Measurements from ENCODE around the gene ACSF2. TPM values are rescaled to one million over a fixed set of nuclear protein-coding genes. Genes with fewer than 3 reads are reported as not detected.

ACSF2 gene
- total RNA-seq, 1 experiment from 2014 or later = 161 TPM

DNA sequence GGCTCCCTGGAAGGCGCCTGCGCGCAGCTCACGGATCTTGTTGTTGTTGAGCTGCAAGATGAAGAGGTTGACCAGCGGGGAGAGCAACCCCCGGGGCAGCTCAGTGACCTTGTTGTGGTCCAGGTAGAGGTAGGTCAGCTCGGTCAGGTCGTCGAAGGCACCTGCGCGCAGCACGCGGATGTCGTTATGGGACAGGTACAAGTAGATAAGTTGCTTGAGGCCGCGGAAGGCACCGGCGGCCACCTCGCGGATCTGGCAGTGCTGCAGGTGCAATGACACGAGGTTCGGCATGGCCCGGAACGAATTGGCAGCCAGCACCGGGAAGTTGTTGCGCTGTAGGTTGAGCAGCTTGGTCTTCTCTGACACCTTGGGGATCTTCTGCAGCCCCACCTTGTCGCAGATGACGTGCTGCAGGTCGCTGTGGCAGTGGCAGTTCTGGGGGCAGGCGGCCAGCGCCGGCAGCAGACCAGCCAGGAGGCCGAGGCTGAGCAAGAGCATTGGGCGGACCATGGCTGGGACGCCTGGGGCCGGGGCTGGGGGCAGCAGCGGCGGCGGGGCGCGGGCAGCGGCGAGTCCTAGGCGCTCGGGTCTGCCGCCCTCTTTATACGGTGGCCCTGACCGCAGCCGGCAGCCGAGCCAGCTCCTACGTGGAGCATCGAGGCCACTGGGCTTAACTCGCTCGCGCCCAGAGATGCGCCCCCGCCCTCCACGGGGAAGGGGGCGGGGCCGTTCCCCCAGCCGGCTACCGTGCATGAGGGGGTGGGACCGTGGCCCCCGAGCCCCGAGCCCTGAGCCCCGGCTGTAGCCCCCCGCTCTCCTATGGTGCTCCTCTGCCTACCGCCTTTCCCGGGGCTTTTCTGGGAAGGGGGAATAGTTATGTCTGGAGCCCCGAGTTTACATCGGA, 42.5 kb downstream of the ACSF2 start, which contains the start of gene CHAD:
Gene CHAD, minus strand, starts transcription at position 577 of the 904 bp plus-strand sequence. Its CDS starts 67 bp downstream, at position 510.
- POLR2A ChIA-PET = interaction anchor here (0.6 kb wide), 3 partner anchors 10 to 105 kb away, joined by 3 to 5 read pairs (median 3); no protein-coding TSS in a partner anchor
- H3K27ac Mint-ChIP-seq (ENCODE audit: unreplicated experiment) = no peak within 1 kb of the TSS

GRCh38 chr17:50469208-50469605, 43.2 kb downstream of the ACSF2 start:
- ChIA-PET CTCF (interaction anchor here (0.6 kb wide), 1 partner anchor 1543 kb away, joined by 5 read pairs; no protein-coding TSS in a partner anchor), POLR2A (no interaction called here)
- Mint-ChIP-seq H3K4me3 (ENCODE audit: unreplicated experiment) (no peak overlapping the region), H3K27me3 (ENCODE audit: insufficient read depth, unreplicated experiment) (no peaks in the 10 kb centered on the region), H3K4me1 (ENCODE audit: low read depth, unreplicated experiment) (no peaks in the 10 kb centered on the region), H3K27ac (ENCODE audit: unreplicated experiment) (no peak overlapping the region), H3K36me3 (ENCODE audit: insufficient read depth, unreplicated experiment) (peaks cover 19% of the 10 kb centered on the region), H3K9me3 (ENCODE audit: unreplicated experiment) (no peaks in the 10 kb centered on the region)
- no TSS peak for BruUV-seq (replicated peaks)
- Histone ChIP-seq H3K9me3 (no peaks in the 10 kb centered on the region), H3K4me1 (no peaks in the 10 kb centered on the region), H3K36me3 (ENCODE audit: control insufficient read depth, insufficient read depth, low read length) (peaks cover 3% of the 10 kb centered on the region; the same call in 1 of the 2 replicates), H3K4me3 (ENCODE audit: low read depth, low read length) (no peak overlapping the region), H3K27me3 (replicated peaks; ENCODE audit: control insufficient read depth, insufficient read depth, low read length) (no peaks in the 10 kb centered on the region)
- intact Hi-C loops (cut with micrococcal nuclease; ENCODE audit: unreplicated experiment) = no loop called here
- no peak for DNase-seq
- TF ChIP-seq, protein P1, sequence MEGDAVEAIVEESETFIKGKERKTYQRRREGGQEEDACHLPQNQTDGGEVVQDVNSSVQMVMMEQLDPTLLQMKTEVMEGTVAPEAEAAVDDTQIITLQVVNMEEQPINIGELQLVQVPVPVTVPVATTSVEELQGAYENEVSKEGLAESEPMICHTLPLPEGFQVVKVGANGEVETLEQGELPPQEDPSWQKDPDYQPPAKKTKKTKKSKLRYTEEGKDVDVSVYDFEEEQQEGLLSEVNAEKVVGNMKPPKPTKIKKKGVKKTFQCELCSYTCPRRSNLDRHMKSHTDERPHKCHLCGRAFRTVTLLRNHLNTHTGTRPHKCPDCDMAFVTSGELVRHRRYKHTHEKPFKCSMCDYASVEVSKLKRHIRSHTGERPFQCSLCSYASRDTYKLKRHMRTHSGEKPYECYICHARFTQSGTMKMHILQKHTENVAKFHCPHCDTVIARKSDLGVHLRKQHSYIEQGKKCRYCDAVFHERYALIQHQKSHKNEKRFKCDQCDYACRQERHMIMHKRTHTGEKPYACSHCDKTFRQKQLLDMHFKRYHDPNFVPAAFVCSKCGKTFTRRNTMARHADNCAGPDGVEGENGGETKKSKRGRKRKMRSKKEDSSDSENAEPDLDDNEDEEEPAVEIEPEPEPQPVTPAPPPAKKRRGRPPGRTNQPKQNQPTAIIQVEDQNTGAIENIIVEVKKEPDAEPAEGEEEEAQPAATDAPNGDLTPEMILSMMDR (IDR thresholded peaks at IDR 0.05; ENCODE audit: insufficient read depth in 1 of 2, low read depth in 1 of 2, low read length in 1 of 2, severe bottlenecking in 1 of 2, unreplicated experiment in 1 of 2) = no peak

More for the DNA sequence above, 42.5 kb downstream of the ACSF2 start, which contains the start of gene CHAD:
- intact Hi-C loops (cut with micrococcal nuclease; ENCODE audit: unreplicated experiment) = no loop called here
- no peak within 1 kb of the TSS for H3K4me3 ChIP-seq (ENCODE audit: low read depth, low read length)
- no peaks in the 10 kb centered on the region for H3K9me3 Mint-ChIP-seq (ENCODE audit: unreplicated experiment)
- H3K4me1 Mint-ChIP-seq (ENCODE audit: low read depth, unreplicated experiment) = no peaks in the 10 kb centered on the region
- no TSS peak for BruUV-seq (replicated peaks)
- H3K27me3 ChIP-seq (replicated peaks; ENCODE audit: control insufficient read depth, insufficient read depth, low read length) = no peaks in the 10 kb centered on the region
- no peaks in the 10 kb centered on the region for H3K4me1 ChIP-seq
- TF ChIP-seq, protein P1 (IDR thresholded peaks at IDR 0.05; ENCODE audit: insufficient read depth in 1 of 2, low read depth in 1 of 2, low read length in 1 of 2, severe bottlenecking in 1 of 2, unreplicated experiment in 1 of 2) = no peak
- no peak within 1 kb of the TSS for H3K4me3 Mint-ChIP-seq (ENCODE audit: unreplicated experiment)
- no peaks in the 10 kb centered on the region for H3K36me3 ChIP-seq (ENCODE audit: control insufficient read depth, insufficient read depth, low read length)
- DNase-seq = peak in 1 of 2 experiments; percentile 55
- H3K27me3 Mint-ChIP-seq (ENCODE audit: insufficient read depth, unreplicated experiment) = no peaks in the 10 kb centered on the region
- no peaks in the 10 kb centered on the region for H3K9me3 ChIP-seq
- CTCF ChIA-PET = interaction anchor here (0.6 to 1.3 kb wide), 4 partner anchors 11 to 1542 kb away, joined by 3 to 5 read pairs (median 4); partner anchors contain the start of gene LRRC59
- H3K36me3 Mint-ChIP-seq (ENCODE audit: insufficient read depth, unreplicated experiment) = peaks cover 19% of the 10 kb centered on the region

DNA sequence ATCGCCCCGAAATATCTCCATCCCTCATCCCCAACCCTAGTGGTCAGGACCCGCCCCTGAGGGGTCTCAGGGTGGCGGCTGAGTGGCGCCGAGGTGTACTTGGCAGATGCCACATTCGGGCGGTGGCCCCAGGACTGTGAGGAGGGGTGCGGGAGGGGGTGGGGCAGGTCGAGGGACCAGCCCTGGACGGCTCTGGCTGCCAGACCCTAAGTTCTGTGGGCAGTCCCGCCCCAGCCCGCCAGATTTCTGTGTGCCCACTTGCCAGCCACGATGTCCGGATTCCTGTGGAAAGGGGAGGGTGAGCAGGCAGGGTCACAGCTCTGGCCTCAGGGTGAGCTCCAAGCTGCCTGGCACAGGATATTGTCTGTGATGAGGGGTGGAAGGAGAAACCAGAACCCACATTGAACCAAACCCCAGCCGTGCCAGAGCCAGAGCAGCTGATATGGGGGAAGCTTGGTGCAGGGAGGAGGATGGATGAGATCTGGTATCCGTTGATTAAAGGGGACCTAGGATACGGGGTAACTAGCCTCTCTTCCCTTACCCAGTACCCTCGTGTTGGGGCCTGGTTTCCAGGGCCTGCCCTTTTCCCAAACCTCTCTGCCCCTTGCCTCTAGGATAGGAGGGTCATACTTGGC, 43.8 kb downstream of the ACSF2 start:
- Mint-ChIP-seq H3K27ac (ENCODE audit: unreplicated experiment) (no peak overlapping the region), H3K27me3 (ENCODE audit: insufficient read depth, unreplicated experiment) (no peaks in the 10 kb centered on the region), H3K9me3 (ENCODE audit: unreplicated experiment) (no peaks in the 10 kb centered on the region), H3K4me3 (ENCODE audit: unreplicated experiment) (no peak overlapping the region), H3K4me1 (ENCODE audit: low read depth, unreplicated experiment) (no peaks in the 10 kb centered on the region), H3K36me3 (ENCODE audit: insufficient read depth, unreplicated experiment) (peaks cover 15% of the 10 kb centered on the region)
- H3K36me3 ChIP-seq (ENCODE audit: control insufficient read depth, insufficient read depth, low read length) = peaks cover 3% of the 10 kb centered on the region; the same call in 1 of the 2 replicates
- CTCF ChIA-PET = no interaction called here
- no peak for DNase-seq
- TF ChIP-seq, protein P1 (IDR thresholded peaks at IDR 0.05; ENCODE audit: insufficient read depth in 1 of 2, low read depth in 1 of 2, low read length in 1 of 2, severe bottlenecking in 1 of 2, unreplicated experiment in 1 of 2) = no peak
- no peaks in the 10 kb centered on the region for H3K9me3 ChIP-seq
- H3K4me1 ChIP-seq = no peaks in the 10 kb centered on the region
- POLR2A ChIA-PET = no interaction called here
- BruUV-seq (replicated peaks) = no TSS peak
- no peaks in the 10 kb centered on the region for H3K27me3 ChIP-seq (replicated peaks; ENCODE audit: control insufficient read depth, insufficient read depth, low read length)
- intact Hi-C loops (cut with micrococcal nuclease; ENCODE audit: unreplicated experiment) = no loop called here
- no peak overlapping the region for H3K4me3 ChIP-seq (ENCODE audit: low read depth, low read length)
